H9 (cell line): ENCODE measurements around the gene RGS6. TPM values are rescaled to one million over a fixed set of nuclear protein-coding genes. Genes with fewer than 3 reads are reported as not detected.

ENCODE experiments used
- DNase-seq: peaks from one replicate; pipeline ENCODE4 v3.0.0-alpha.2; 2017
- H2AFZ ChIP-seq: one replicate; pipeline ENCODE4 v1.6.1; 2013; ENCODE audit warnings: mild to moderate bottlenecking, low read length, control low read depth, moderate library complexity
- H2AK5ac ChIP-seq: 2 replicates; pipeline ENCODE4 v1.6.1; 2013; ENCODE audit warnings: low read length, control low read depth, mixed read lengths; ENCODE audit not compliant: insufficient read length
- H2BK120ac ChIP-seq: one replicate; pipeline ENCODE4 v1.6.1; 2013; ENCODE audit warnings: low read depth, mild to moderate bottlenecking, low read length, control low read depth, inconsistent platforms; ENCODE audit not compliant: poor library complexity, severe bottlenecking
- H2BK12ac ChIP-seq: 2 replicates; pipeline ENCODE4 v1.6.1; 2013; ENCODE audit warnings: low read length, control low read depth, mixed read lengths, low read depth; ENCODE audit not compliant: insufficient read length
- H2BK15ac ChIP-seq: 2 replicates; pipeline ENCODE4 v1.6.1; 2013; ENCODE audit warnings: low read depth, low read length, control low read depth
- H2BK20ac ChIP-seq: one replicate; pipeline ENCODE4 v1.6.1; 2013; ENCODE audit warnings: low read depth, mild to moderate bottlenecking, low read length, control low read depth, inconsistent platforms; ENCODE audit not compliant: poor library complexity, severe bottlenecking
- H2BK5ac ChIP-seq: 2 replicates; pipeline ENCODE4 v1.6.1; 2013; ENCODE audit warnings: low read length, control low read depth, mixed read lengths; ENCODE audit not compliant: insufficient read length
- H3K14ac ChIP-seq: 2 replicates; pipeline ENCODE4 v1.6.1; 2013; ENCODE audit warnings: low read length, control low read depth; ENCODE audit not compliant: insufficient read depth
- H3K18ac ChIP-seq: 2 replicates; pipeline ENCODE4 v1.6.1; 2013; ENCODE audit warnings: low read depth, mild to moderate bottlenecking, mixed read lengths, low read length, control low read depth; ENCODE audit not compliant: insufficient read length
- H3K23ac ChIP-seq: 2 replicates; pipeline ENCODE4 v1.6.1; 2013; ENCODE audit warnings: low read length, control low read depth, mixed read lengths, low read depth; ENCODE audit not compliant: insufficient read length
- H3K23me2 ChIP-seq: 2 replicates; pipeline ENCODE4 v1.6.1; 2013; ENCODE audit warnings: low read depth, mild to moderate bottlenecking, mixed read lengths, low read length, control low read depth; ENCODE audit not compliant: insufficient read length, poor library complexity, severe bottlenecking
- H3K27ac ChIP-seq: 2 replicates; pipeline ENCODE4 v1.5.1; 2013; ENCODE audit warnings: low read length, control low read depth, mixed read lengths, low read depth; ENCODE audit not compliant: insufficient read length
- H3K27me3 ChIP-seq: 2 replicates; pipeline ENCODE4 v1.6.1; 2013; ENCODE audit warnings: low read length, control low read depth, inconsistent platforms; ENCODE audit not compliant: insufficient read depth
- H3K4ac ChIP-seq: 2 replicates; pipeline ENCODE4 v1.6.1; 2013; ENCODE audit warnings: low read depth, mild to moderate bottlenecking, control low read depth, inconsistent platforms, low read length, moderate library complexity
- H3K4me1 ChIP-seq: 2 replicates; pipeline ENCODE4 v1.6.1; 2013; ENCODE audit warnings: low read length, control low read depth, inconsistent platforms; ENCODE audit not compliant: insufficient read depth
- H3K4me2 ChIP-seq: 2 replicates; pipeline ENCODE4 v1.6.1; 2013; ENCODE audit warnings: low read length, control low read depth, mixed read lengths; ENCODE audit not compliant: insufficient read length, insufficient read depth
- H3K56ac ChIP-seq: 2 replicates; pipeline ENCODE4 v1.6.1; 2013; ENCODE audit warnings: low read depth, mild to moderate bottlenecking, mixed read lengths, low read length, control low read depth; ENCODE audit not compliant: insufficient read length
- H3K79me1 ChIP-seq: 2 replicates; pipeline ENCODE4 v1.6.1; 2013; ENCODE audit warnings: low read depth, mild to moderate bottlenecking, moderate library complexity, low read length, control low read depth, inconsistent platforms; ENCODE audit not compliant: insufficient read depth, poor library complexity, severe bottlenecking
- H3K79me2 ChIP-seq: 2 replicates; pipeline ENCODE4 v1.6.1; 2013; ENCODE audit warnings: low read length, control low read depth, inconsistent platforms; ENCODE audit not compliant: insufficient read depth
- H3K9ac ChIP-seq: 2 replicates; pipeline ENCODE4 v1.6.1; 2013; ENCODE audit warnings: low read length, control low read depth, mixed read lengths; ENCODE audit not compliant: insufficient read length; ENCODE audit errors: extremely low read depth
- H3K9me3 ChIP-seq: one replicate; pipeline ENCODE4 v1.6.1; 2013; ENCODE audit warnings: low read depth, low read length, inconsistent platforms; ENCODE audit not compliant: control insufficient read depth
- H3T11ph ChIP-seq: one replicate; pipeline ENCODE4 v1.6.1; 2013; ENCODE audit warnings: mild to moderate bottlenecking, low read length, control low read depth, inconsistent platforms
- H4K20me1 ChIP-seq: one replicate; pipeline ENCODE4 v1.6.1; 2013; ENCODE audit not compliant: control insufficient read depth, insufficient read length, insufficient read depth
- H4K5ac ChIP-seq: 2 replicates; pipeline ENCODE4 v1.6.1; 2013; ENCODE audit warnings: low read depth, mild to moderate bottlenecking, mixed read lengths, low read length, control low read depth; ENCODE audit not compliant: insufficient read length
- H4K8ac ChIP-seq: replicated peaks from 2 replicates; pipeline ENCODE4 v1.6.1; 2013; ENCODE audit warnings: low read length, control low read depth, mixed read lengths, low read depth; ENCODE audit not compliant: insufficient read length
- H4K91ac ChIP-seq: 2 replicates; pipeline ENCODE4 v1.6.1; 2013; ENCODE audit warnings: low read depth, mild to moderate bottlenecking, moderate library complexity, mixed read lengths, low read length, control low read depth; ENCODE audit not compliant: insufficient read length
- H3K27ac Mint-ChIP-seq, 3 experiments: 2 replicates in 2 of 3; 3 replicates in 1 of 3; pipeline ENCODE4 v1.8.0; 2020 to 2021; ENCODE audit warnings: mixed read lengths in 3 of 3, mild to moderate bottlenecking in 1 of 3, moderate library complexity in 1 of 3
- H3K27me3 Mint-ChIP-seq: 2 replicates; pipeline ENCODE4 v1.8.0; 2021; ENCODE audit warnings: low read depth, mild to moderate bottlenecking, moderate library complexity, mixed read lengths
- H3K36me3 Mint-ChIP-seq, 3 experiments: 2 replicates in 2 of 3; 3 replicates in 1 of 3; pipeline ENCODE4 v1.8.0; 2020 to 2021; ENCODE audit warnings: low read depth in 3 of 3, mixed read lengths in 3 of 3; ENCODE audit not compliant: insufficient read depth in 1 of 3
- H3K4me1 Mint-ChIP-seq, 2 experiments: 2 replicates each; pipeline ENCODE4 v1.8.0; 2020; ENCODE audit warnings: mixed read lengths in 2 of 2
- H3K4me3 Mint-ChIP-seq, 2 experiments: 2 replicates in 1 of 2; 3 replicates in 1 of 2; pipeline ENCODE4 v1.8.0; 2020 to 2021; ENCODE audit warnings: mild to moderate bottlenecking in 2 of 2, mixed read lengths in 2 of 2, moderate library complexity in 1 of 2
- H3K9me3 Mint-ChIP-seq, 2 experiments: 2 replicates in 1 of 2; 3 replicates in 1 of 2; pipeline ENCODE4 v1.8.0; 2020; ENCODE audit warnings: mild to moderate bottlenecking in 2 of 2, mixed read lengths in 2 of 2, moderate library complexity in 1 of 2
- CTCF ChIP-seq: fragments of 200-600 bp; sonication (generic); conservative IDR thresholded peaks from 3 replicates; pipeline ENCODE4 v1.8.0; 2021; ENCODE audit warnings: antibody characterized with exemption, mild to moderate bottlenecking
- WGBS: extraction: QIAGEN DNeasy Blood & Tissue Kit; methylation state at CpG from one replicate; pipeline ENCODE4 v1.1.7; 2013; ENCODE audit warnings: missing lambda C conversion rate, low lambda C conversion rate, mixed read lengths; ENCODE audit not compliant: insufficient read length; ENCODE audit errors: extremely low coverage; 5-methylcytosine and 5-hydroxymethylcytosine counted together
- total RNA-seq: library from RNA; stranded (reverse); gene quantifications from 2 replicates; pipeline ENCODE4 v1.2.1, GENCODE V29; 2021

Gene RGS6
- total RNA-seq, 1 experiment from 2014 or later: 3.0 TPM

GRCh38 chr14:72057701-72058285 is 125.6 kb downstream of the RGS6 start:
- Histone ChIP-seq H2BK5ac (no peak overlapping the region), H2BK12ac (no peak overlapping the region), H3K4ac (no peak overlapping the region), H4K8ac (no peak overlapping the region), H3K9ac (no peak overlapping the region), H3K23me2 (no peaks in the 10 kb centered on the region), H3K9me3 (no peaks in the 10 kb centered on the region), H3K4me1 (no peaks in the 10 kb centered on the region), H2BK15ac (no peak overlapping the region), H3K4me2 (no peak overlapping the region), H4K5ac (no peak overlapping the region), H3K27me3 (no peaks in the 10 kb centered on the region), H3K18ac (no peak overlapping the region), H2BK20ac (no peak overlapping the region), H2AFZ (no peak overlapping the region), H3K79me1 (no peaks in the 10 kb centered on the region), H3T11ph (no peak overlapping the region), H2AK5ac (no peak overlapping the region), H2BK120ac (no peak overlapping the region), H3K79me2 (no peaks in the 10 kb centered on the region), H4K91ac (no peak overlapping the region), H4K20me1 (no peaks in the 10 kb centered on the region), H3K14ac (no peak overlapping the region), H3K27ac (no peak overlapping the region), H3K23ac (no peak overlapping the region), H3K56ac (no peak overlapping the region)
- Mint-ChIP-seq H3K36me3 (no peaks in the 10 kb centered on the region), H3K27ac (no peak overlapping the region), H3K9me3 (no peaks in the 10 kb centered on the region), H3K4me3 (no peak overlapping the region), H3K27me3 (no peaks in the 10 kb centered on the region), H3K4me1 (peaks cover 3 to 9% of the 10 kb centered on the region in 2 experiments; a peak in 2 of 4 replicates)
- WGBS: no CpG with 5 or more reads among the region's 4 CpGs
- no peak for TF ChIP-seq CTCF
- no peak for DNase-seq
